Prostate gland (tissue), 2 donors: ENCODE data around the gene ATP6V1A.

Experiments
- CTCF ChIP-seq, 4 experiments: fragments of 200-600 bp in 2 of 4; fragments of 450-650 bp in 2 of 4; sonication (generic) in 2 of 4; IDR thresholded peaks; 1 replicate in 3 of 4; 2 replicates in 1 of 4; pipeline ENCODE4 v1.5.1; 2016 to 2019; ENCODE audit warnings: antibody characterized with exemption in 4 of 4, mild to moderate bottlenecking in 2 of 4, moderate library complexity in 2 of 4
- POLR2AphosphoS5 ChIP-seq: sonication (generic); formaldehyde crosslinking; IDR thresholded peaks from one replicate; pipeline ENCODE4 v1.6.1; 2017; ENCODE audit warnings: antibody characterized with exemption

GRCh38 chr3:113751141-113751540 is 4.3 kb downstream of the ATP6V1A start:
- TF ChIP-seq CTCF (IDR thresholded peaks at IDR 0.05), result no peak
- TF ChIP-seq POLR2AphosphoS5, result no peak
